BJ (cell line): ENCODE measurements around the gene XPNPEP1. TPM values are rescaled to one million over a fixed set of nuclear protein-coding genes. Genes with fewer than 3 reads are reported as not detected.

Experiments
- CTCF ChIA-PET: fragments of 350-600 bp; formaldehyde crosslinking; extraction: SDS; loops from one replicate; lab custom pipeline; 2021; ENCODE audit warnings: antibody characterized with exemption, inconsistent platforms; lab: Yijun Ruan, JAX
- POLR2A ChIA-PET: fragments of 300-600 bp; sonication (Branson Sonifier 250); formaldehyde crosslinking; extraction: SDS; loops from one replicate; lab custom pipeline; 2021; ENCODE audit warnings: antibody characterized with exemption; lab: Charles Lee
- DNase-seq: peaks from one replicate; pipeline ENCODE4 v3.0.0-alpha.2; 2011; ENCODE audit warnings: low read depth
- H3K27me3 ChIP-seq: 2 replicates; pipeline ENCODE4 v1.6.0; 2011; ENCODE audit warnings: low read length; ENCODE audit not compliant: control insufficient read depth, insufficient read depth
- H3K36me3 ChIP-seq: 2 replicates; pipeline ENCODE4 v1.5.1; 2011; ENCODE audit warnings: low read length; ENCODE audit not compliant: control insufficient read depth, insufficient read depth
- H3K4me3 ChIP-seq: 2 replicates; pipeline ENCODE4 v1.5.1; 2011; ENCODE audit warnings: low read depth, mild to moderate bottlenecking, control low read depth, low read length
- polyA plus RNA-seq: library from polyadenylated mRNA; depleted of rRNA; stranded (reverse); fragments of >200 nt; gene quantifications from 2 replicates; pipeline ENCODE4 v1.2.3, GENCODE V29; 2011
- TF ChIP-seq, protein P1 (sequence below): IDR thresholded peaks from 2 replicates; pipeline ENCODE4 v1.5.1; 2011; ENCODE audit warnings: low read depth, mild to moderate bottlenecking, control low read depth, inconsistent platforms, low read length, moderate library complexity; ENCODE audit not compliant: insufficient read depth

XPNPEP1 gene
- polyA plus RNA-seq, 1 experiment: 173 TPM

DNA sequence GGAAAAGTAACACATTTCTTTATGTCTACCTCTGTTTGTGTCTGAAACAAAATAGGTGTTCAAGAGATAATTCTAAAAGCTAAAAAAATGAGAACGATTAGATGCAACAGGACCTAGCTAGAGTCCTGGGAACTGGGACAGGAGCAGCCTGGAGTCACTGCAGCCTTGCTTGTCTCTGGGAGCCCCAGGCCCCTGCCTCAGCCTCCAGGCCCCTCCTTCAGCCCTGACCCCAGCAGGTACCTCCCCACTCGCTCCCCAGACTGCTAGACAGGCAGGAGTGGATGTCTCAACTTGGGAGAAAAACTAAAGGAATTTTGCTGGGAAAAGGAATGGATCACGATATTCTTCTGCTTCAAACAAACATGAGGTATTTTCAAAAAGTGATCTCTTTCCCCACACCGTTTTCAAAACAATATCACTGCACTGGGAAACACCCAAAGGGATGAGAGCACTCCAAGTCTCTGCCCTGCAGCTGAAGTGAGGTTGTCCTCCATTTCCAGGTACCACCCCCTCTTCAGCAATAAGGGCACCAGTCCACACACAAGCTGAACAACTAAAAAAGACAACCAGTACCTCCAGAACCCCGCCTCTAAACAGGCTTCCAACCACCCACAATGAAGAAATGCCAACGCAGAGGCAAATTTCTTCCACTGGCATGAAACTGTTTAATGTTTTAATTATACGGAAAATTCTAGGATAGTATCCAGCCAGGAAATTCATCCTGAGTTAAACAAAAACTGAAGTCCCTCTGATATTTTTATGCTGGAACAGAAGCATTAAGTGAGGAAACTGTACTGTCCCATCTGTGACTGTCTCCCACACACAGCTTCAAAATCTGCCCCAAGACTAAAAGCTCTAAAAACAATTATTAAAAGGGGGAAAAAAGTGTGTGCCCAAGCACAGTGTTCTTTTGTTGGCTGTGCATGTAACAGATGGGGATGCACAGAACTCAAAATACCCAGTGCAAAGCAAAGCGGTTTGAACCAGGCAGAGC, 47.2 kb downstream of the XPNPEP1 start:
- no peaks in the 10 kb centered on the region for H3K27me3 ChIP-seq
- H3K36me3 ChIP-seq: peaks cover 31% of the 10 kb centered on the region
- TF ChIP-seq, protein P1, sequence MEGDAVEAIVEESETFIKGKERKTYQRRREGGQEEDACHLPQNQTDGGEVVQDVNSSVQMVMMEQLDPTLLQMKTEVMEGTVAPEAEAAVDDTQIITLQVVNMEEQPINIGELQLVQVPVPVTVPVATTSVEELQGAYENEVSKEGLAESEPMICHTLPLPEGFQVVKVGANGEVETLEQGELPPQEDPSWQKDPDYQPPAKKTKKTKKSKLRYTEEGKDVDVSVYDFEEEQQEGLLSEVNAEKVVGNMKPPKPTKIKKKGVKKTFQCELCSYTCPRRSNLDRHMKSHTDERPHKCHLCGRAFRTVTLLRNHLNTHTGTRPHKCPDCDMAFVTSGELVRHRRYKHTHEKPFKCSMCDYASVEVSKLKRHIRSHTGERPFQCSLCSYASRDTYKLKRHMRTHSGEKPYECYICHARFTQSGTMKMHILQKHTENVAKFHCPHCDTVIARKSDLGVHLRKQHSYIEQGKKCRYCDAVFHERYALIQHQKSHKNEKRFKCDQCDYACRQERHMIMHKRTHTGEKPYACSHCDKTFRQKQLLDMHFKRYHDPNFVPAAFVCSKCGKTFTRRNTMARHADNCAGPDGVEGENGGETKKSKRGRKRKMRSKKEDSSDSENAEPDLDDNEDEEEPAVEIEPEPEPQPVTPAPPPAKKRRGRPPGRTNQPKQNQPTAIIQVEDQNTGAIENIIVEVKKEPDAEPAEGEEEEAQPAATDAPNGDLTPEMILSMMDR: no peak
- H3K4me3 ChIP-seq: no peak overlapping the region
- POLR2A ChIA-PET: no interaction called here
- DNase-seq: no peak
- CTCF ChIA-PET: interaction anchor here (1.0 to 2.8 kb wide), 3 partner anchors 8 to 102 kb away, joined by 3 to 13 read pairs (median 5); no protein-coding TSS in a partner anchor

DNA sequence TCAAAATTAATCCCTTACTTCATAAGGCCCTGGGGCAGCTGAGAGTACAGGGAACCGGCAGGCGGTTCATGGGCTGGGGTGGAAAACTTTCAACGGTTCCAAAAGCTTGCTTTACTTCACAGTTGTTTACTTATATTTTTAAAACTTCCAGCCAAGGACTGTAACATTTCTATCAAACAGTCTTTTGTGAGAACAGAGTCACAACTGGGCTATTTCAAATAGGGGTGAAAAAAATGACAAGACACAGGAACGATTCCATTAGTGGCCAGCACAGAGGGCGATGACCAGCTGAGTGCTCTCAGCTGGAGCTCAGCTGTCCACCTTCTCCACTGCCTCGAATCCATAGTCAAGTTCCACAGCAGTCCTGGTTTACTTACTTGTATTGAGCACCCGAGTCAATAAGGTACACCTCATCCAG, 48.2 kb downstream of the XPNPEP1 start:
- ChIA-PET POLR2A (no interaction called here), CTCF (interaction anchor here (2.8 kb wide), 1 partner anchor 9 kb away, joined by 13 read pairs; no protein-coding TSS in a partner anchor)
- DNase-seq: no peak
- peaks cover 24% of the 10 kb centered on the region for H3K36me3 ChIP-seq
- TF ChIP-seq, protein P1: no peak
- H3K4me3 ChIP-seq: no peak overlapping the region
- no peaks in the 10 kb centered on the region for H3K27me3 ChIP-seq

- H3K4me3 ChIP-seq: no peak overlapping the region
- no peak for DNase-seq
- peaks cover 21% of the 10 kb centered on the region for H3K36me3 ChIP-seq
- ChIA-PET POLR2A (no interaction called here), CTCF (interaction anchor here (2.0 to 2.5 kb wide), 2 partner anchors 10 to 12 kb away, joined by 7 to 11 read pairs; no protein-coding TSS in a partner anchor)
- TF ChIP-seq, protein P1: no peak
- no peaks in the 10 kb centered on the region for H3K27me3 ChIP-seq
These were observed 51.8 kb downstream of the XPNPEP1 start for GRCh38 chr10:109871476-109871875.

- Histone ChIP-seq H3K4me3 (no peak overlapping the region), H3K36me3 (peaks cover 26% of the 10 kb centered on the region), H3K27me3 (no peaks in the 10 kb centered on the region)
- CTCF ChIA-PET: interaction anchor here (1.1 to 1.5 kb wide), 5 partner anchors 9 to 17 kb away, joined by 3 to 5 read pairs (median 4); no protein-coding TSS in a partner anchor
- POLR2A ChIA-PET: no interaction called here
- TF ChIP-seq, protein P1: no peak
- DNase-seq: no peak
These were observed 56.2 kb downstream of the XPNPEP1 start for GRCh38 chr10:109866995-109867635.
